Neutrophil (primary cell): ENCODE data around the gene EMC9.

Source experiments
- H3K27ac ChIP-seq: fragments of 200-600 bp; sonication (generic); 2 replicates; pipeline ENCODE4 v1.5.1; 2016; ENCODE audit warnings: mild to moderate bottlenecking, moderate library complexity
- H3K27me3 ChIP-seq: fragments of 200-600 bp; sonication (generic); 2 replicates; pipeline ENCODE4 v1.6.0; 2016; ENCODE audit warnings: mild to moderate bottlenecking
- H3K36me3 ChIP-seq: fragments of 200-600 bp; sonication (generic); 2 replicates; pipeline ENCODE4 v1.5.1; 2017
- H3K4me1 ChIP-seq, 2 experiments: fragments of 200-600 bp in 1 of 2; sonication (generic) in 1 of 2; 1 replicate in 1 of 2; 2 replicates in 1 of 2; pipeline versions ENCODE4 v1.5.1 to v1.6.1; 2013 to 2016; ENCODE audit warnings: low read depth in 1 of 2, low read length in 1 of 2, mild to moderate bottlenecking in 1 of 2, moderate library complexity in 1 of 2; ENCODE audit not compliant: control insufficient read depth in 1 of 2, insufficient read depth in 1 of 2
- H3K4me3 ChIP-seq, 2 experiments: fragments of 200-600 bp in 1 of 2; sonication (generic) in 1 of 2; 1 replicate in 1 of 2; 2 replicates in 1 of 2; pipeline ENCODE4 v1.5.1; 2013 to 2016; ENCODE audit warnings: low read depth in 1 of 2, low read length in 1 of 2, mild to moderate bottlenecking in 1 of 2, moderate library complexity in 1 of 2
- H3K9me3 ChIP-seq: fragments of 200-600 bp; sonication (generic); 2 replicates; pipeline ENCODE4 v1.5.1; 2016
- TF ChIP-seq, protein P1 (sequence below): fragments of 200-600 bp; sonication (generic); IDR thresholded peaks from 2 replicates; pipeline ENCODE4 v1.5.1; 2016; ENCODE audit warnings: antibody characterized with exemption

The EMC9 gene

DNA sequence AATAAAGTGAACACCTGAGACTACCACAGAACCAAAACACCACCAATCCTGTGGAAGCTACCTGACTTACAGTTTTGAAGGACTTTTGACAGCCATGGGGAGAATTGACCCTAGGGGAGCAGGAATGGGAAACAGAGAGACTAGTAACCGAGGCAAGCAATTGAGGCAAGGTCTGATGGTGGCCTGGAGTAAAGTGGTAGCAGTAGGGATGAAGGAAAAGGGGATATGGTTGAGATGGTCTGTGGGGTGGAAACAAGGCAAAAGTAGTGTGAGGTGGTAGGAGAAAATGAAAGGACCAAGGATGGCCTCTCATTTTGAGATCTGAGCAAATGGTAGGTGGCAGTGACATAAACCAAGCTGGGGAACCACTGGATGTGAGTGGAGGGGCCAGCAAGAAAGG is 15.4 kb upstream of the EMC9 start:
- Histone ChIP-seq H3K27ac (no peak overlapping the region), H3K27me3 (no peaks in the 10 kb centered on the region), H3K4me1 (peaks cover 9 to 11% of the 10 kb centered on the region in 2 experiments), H3K9me3 (no peaks in the 10 kb centered on the region), H3K4me3 (no peak overlapping the region), H3K36me3 (peaks cover 79% of the 10 kb centered on the region)
- TF ChIP-seq, protein P1, sequence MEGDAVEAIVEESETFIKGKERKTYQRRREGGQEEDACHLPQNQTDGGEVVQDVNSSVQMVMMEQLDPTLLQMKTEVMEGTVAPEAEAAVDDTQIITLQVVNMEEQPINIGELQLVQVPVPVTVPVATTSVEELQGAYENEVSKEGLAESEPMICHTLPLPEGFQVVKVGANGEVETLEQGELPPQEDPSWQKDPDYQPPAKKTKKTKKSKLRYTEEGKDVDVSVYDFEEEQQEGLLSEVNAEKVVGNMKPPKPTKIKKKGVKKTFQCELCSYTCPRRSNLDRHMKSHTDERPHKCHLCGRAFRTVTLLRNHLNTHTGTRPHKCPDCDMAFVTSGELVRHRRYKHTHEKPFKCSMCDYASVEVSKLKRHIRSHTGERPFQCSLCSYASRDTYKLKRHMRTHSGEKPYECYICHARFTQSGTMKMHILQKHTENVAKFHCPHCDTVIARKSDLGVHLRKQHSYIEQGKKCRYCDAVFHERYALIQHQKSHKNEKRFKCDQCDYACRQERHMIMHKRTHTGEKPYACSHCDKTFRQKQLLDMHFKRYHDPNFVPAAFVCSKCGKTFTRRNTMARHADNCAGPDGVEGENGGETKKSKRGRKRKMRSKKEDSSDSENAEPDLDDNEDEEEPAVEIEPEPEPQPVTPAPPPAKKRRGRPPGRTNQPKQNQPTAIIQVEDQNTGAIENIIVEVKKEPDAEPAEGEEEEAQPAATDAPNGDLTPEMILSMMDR = no peak

DNA sequence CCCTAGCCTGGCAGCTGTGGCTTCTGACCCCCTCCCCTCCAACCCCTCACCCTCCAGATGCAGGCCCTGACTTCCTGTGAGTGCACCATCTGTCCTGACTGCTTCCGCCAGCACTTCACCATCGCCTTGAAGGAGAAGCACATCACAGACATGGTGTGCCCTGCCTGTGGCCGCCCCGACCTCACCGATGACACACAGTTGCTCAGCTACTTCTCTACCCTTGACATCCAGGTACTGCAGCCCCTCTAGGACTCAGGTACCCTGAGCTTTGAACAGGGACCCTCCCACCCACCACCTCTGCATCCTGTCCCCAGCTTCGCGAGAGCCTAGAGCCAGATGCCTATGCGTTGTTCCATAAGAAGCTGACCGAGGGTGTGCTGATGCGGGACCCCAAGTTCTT is 13.7 kb upstream of the EMC9 start:
- Histone ChIP-seq H3K27me3 (no peaks in the 10 kb centered on the region), H3K36me3 (peaks cover 89% of the 10 kb centered on the region), H3K4me3 (no peak overlapping the region), H3K4me1 (peaks cover 0 to under 1% of the 10 kb centered on the region in 2 experiments), H3K27ac (peak overlapping the region; percentile 41), H3K9me3 (no peaks in the 10 kb centered on the region)
- TF ChIP-seq, protein P1 = no peak

DNA sequence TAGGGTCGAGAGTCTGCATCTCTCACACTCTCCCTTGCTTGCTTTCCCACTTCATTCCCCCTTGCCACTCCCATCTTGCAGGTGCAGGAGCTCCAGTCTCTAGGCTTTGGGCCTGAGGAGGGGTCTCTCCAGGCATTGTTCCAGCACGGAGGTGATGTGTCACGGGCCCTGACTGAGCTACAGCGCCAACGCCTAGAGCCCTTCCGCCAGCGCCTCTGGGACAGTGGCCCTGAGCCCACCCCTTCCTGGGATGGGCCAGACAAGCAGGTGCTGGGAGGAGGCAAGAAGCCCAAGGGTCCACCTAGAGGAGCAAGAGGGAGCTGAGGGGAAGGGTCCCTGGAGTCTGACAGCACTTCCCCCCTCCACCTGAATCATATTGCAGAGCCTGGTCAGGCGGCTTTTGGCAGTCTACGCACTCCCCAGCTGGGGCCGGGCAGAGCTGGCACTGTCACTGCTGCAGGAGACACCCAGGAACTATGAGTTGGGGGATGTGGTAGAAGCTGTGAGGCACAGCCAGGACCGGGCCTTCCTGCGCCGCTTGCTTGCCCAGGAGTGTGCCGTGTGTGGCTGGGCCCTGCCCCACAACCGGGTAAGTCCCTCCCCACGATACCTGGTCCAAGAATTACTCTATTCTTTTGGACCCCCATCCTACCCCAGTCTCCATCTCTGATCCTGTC is 10.2 kb upstream of the EMC9 start:
- peaks cover 77% of the 10 kb centered on the region for H3K36me3 ChIP-seq
- no peak overlapping the region for H3K27ac ChIP-seq

DNA sequence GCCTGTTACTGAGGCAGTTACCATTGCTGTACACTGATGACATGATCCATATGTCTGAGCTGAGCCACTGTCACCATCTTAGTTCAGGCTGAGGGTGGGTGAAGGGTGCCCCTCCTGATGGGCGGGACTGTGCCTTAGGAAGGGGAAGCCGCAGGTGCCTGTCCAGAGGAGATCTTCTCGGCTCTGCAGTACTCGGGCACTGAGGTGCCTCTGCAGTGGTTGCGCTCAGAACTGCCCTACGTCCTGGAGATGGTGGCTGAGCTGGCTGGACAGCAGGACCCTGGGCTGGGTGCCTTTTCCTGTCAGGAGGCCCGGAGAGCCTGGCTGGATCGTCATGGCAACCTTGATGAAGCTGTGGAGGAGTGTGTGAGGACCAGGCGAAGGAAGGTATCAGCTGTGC is 9.6 kb upstream of the EMC9 start:
- no peak overlapping the region for H3K4me3 ChIP-seq
- no peaks in the 10 kb centered on the region for H3K27me3 ChIP-seq
- H3K4me1 ChIP-seq = peaks cover 24 to 26% of the 10 kb centered on the region in 2 experiments
- TF ChIP-seq, protein P1 = no peak
- peaks cover 72% of the 10 kb centered on the region for H3K36me3 ChIP-seq
- H3K9me3 ChIP-seq = no peaks in the 10 kb centered on the region
- H3K27ac ChIP-seq = no peak overlapping the region

More for the DNA sequence above, 10.2 kb upstream of the EMC9 start:
- Histone ChIP-seq H3K4me1 (peaks cover 20 to 22% of the 10 kb centered on the region in 2 experiments), H3K9me3 (no peaks in the 10 kb centered on the region), H3K4me3 (no peak overlapping the region), H3K27me3 (no peaks in the 10 kb centered on the region)
- TF ChIP-seq, protein P1 = no peak

DNA sequence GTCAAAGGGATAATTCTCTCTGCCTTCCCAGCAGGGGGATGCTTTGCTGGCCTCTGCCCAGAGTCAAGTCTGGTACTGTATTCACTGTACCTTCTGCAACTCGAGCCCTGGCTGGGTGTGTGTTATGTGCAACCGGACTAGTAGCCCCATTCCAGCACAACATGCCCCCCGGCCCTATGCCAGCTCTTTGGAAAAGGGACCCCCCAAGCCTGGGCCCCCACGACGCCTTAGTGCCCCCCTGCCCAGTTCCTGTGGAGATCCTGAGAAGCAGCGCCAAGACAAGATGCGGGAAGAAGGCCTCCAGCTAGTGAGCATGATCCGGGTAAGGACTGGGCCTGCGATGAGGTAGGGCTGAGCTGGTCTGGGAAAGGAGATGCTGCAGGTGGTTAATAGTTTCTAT is 9.2 kb upstream of the EMC9 start:
- H3K9me3 ChIP-seq = no peaks in the 10 kb centered on the region
- H3K27me3 ChIP-seq = no peaks in the 10 kb centered on the region
- no peak overlapping the region for H3K4me3 ChIP-seq
- peaks cover 67% of the 10 kb centered on the region for H3K36me3 ChIP-seq
- peaks cover 28 to 30% of the 10 kb centered on the region in 2 experiments for H3K4me1 ChIP-seq
- H3K27ac ChIP-seq = no peak overlapping the region
- TF ChIP-seq, protein P1 = no peak
